Stimulated activated CD4-positive, alpha-beta T cell treated with anti-CD3 and anti-CD28 coated beads, Interleukin-15, amount 100 ng/mL, for 1 hour (primary cell): ENCODE results near the gene MRPL49.
"Not testable (repeated sequence)": the region's sequence is repeated elsewhere in the genome, so short reads cannot be mapped to it uniquely, and the experiment has no call there.

ENCODE experiments used
- DNase-seq, 2 donors: peaks; one replicate each; pipeline ENCODE4 v3.0.0-alpha.2; 2020; ENCODE audit warnings: low read depth in 1 of 2, low spot score in 1 of 2

The MRPL49 gene

DNA sequence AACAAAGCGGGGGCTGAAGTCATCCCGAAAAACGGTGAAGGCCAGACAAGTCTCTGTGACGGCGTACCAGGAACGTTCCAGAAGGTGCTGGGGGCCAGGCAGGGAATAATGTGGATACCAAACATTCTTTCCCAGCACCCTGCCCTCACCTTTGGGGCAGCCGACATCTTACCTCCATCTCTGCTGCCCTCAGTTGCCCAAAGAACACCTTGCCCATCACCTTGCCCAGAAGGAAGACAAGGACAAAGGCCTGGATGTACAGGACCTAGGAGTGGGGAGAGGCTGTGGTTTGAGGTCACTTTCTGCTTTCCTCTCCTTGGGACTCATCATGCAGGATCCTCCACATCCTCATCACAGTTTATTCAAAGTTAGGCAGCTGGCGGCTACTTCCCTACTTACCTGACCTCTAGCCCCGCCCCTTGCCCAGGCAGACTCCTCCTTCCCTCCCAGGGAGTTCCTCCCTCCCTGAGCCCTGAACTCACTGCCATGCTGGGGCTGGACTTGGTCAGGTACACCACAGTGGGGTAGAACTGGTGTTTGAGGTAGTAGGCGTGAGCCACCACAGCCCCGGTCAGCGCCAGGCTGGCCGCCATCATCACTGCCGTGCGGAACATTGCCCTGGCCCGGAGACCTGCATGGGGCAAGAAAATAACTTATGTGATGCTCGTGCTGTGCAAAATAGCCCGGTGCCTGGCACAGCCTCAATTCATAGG is 11.0 kb downstream of the MRPL49 start:
- DNase-seq, result no peak

DNA sequence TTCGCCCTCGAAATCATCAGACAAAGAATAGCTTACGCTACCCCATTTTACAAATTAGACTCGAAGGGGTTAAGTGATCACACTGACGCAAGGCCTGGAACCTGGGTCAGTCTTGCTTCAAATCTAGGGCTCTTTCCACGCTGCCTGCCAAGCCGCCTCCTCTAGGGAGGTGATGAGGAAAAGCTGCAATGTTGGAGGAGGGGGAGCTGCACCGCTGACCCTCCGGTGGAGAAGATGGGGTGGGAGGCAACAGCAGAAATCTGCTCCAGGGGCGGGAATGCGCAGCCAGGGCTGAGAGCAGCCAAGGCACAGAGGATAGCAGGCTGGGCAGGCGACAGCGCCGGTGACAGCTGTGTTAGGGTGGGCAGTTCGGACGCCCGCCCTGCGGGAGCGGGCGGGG is 11.6 kb downstream of the MRPL49 start:
- DNase-seq, result no peak

GRCh38 chr11:65134240-65134951 is 12.3 kb downstream of the MRPL49 start, which contains the start of gene SYVN1:
Gene SYVN1 (minus strand): TSS chr11:65134519. CDS start chr11:65133601, 918 bp downstream.
- DNase-seq, result peak; percentile 84 to 86

DNA sequence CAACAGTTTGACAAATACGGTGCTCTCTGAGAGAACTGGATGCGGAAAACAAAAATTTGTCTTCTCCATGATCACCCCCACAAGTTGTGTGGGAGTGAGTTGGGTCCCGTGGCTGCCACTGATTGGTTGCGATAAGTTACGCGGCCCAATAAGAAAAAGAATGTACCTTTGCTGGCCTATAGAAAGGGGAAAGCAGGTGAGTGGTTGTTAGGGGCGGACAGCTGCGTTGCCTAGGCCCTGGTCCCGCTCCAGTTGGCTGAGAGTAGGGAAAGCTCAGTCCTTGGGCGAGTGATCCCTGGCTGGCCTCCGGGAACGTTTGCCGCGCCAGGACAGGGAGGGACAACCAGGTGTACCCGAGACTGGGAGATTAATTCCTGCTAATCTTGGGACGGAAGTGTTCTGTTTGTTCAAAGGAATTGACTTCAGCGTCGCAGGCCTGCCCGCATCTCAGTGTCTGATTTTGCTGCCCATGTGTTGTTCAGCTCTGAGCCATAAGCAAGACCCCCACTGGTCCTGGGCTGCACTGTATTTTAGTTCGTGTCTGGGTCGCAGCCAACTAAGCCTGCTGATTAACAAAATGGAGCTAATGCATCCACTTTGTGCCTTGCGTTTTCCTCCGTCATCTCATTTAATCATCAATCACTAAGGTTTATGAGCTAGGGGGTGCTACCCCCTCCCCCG is 13.0 kb downstream of the MRPL49 start:
- DNase-seq, result peak; percentile 60 to 63

GRCh38 chr11:65135633-65136145 is 13.6 kb downstream of the MRPL49 start:
- no peak for DNase-seq

DNA sequence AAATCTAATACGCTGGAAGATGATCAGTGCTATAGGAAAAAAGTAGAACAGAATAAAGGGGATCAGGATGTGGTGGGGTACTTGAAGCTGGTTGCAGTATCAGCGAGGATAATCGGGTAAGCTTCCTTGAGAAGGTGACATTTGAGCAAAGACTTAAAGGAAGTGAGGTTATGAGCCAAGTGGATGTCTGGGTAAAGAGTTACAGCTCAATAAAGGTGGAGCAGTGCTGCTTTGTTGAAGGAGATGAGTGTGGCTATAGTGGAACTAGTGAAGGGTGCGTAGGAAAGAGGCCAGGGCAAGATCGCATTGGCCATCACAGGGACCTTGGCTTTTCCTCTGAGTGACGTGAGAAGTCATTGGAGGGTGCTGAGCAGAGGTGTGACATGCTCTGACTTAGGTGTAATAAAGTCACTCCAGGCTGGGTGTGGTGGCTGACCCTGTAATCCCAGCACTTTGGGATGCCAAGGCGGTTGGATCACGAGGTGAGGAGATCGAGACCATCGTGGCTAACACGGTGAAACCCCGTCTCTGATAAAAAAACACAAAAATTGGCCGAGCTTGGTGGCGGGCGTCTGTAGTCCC is 14.5 kb downstream of the MRPL49 start:
- DNase-seq, result no peak

DNA sequence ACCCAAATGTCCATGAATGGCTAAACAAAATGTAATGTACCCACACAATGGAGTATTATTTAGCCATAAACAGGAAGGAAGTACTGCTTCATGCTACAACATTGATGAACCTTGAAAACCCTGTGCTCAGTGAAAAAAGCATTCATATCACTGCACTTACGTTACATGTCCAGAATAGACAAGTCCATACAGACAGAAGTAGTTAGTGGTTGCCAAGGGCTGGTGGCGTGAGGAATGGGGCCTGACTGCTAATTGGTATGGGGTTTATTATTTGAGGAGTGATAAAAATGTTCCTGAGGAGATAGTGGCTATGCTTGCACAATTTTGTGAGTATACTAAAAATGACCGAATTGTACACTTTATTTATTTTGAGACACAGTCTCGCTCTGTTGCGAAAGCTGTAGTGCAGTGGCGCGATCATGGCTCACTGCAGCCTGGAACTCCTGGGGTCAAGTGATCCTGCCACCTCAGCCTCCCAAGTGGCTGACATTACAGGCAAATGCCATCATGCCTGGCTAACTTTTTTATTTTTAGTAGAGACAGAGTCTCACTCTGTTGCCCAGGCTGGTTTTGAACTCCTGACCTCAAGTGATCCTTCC is 19.9 kb downstream of the MRPL49 start:
- no peak for DNase-seq

GRCh38 chr11:65147352-65148075 is 25.4 kb downstream of the MRPL49 start:
- DNase-seq, result no peak

DNA sequence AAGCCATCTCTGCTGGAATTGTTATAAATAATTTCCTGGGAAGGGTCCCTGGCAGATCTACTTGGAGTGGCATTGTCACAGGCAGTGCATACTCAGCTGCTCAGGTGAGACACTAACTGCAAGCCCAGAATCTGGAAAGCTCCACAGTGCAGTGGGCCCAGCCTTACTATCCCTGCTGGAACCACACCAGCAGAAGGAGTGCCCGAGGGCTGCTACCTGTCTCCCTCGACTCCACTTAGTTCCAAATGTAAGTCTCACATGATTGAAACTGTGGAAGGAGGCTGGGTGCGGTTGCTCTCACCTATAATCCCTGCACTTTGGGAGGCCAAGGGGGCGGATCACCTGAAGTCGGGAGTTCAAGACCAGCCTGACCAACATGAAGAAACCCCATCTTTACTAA is 26.5 kb downstream of the MRPL49 start:
- no peak for DNase-seq

DNA sequence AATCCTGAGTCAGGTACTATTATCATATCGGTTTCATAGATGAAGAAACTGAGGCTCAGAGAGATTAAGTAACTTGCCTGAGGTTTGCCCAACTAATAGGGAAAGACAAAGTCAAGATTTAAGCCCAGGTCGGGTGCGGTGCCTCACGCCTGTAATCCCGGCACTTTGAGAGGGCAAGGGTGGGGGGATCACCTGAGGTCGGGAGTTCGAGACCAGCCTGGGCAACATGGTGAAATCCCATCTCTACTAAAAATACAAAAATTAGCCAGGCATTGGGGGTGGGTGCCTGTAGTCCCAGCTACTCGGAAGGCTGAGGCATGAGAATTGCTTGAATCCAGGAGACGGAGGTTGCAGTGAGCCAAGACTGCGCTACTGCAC is 28.0 kb downstream of the MRPL49 start:
- DNase-seq, result not testable (repeated sequence)

- no peak for DNase-seq
Observed at GRCh38 chr11:65150509-65151299, 28.6 kb downstream of the MRPL49 start.

- DNase-seq, result no peak
Observed at GRCh38 chr11:65151331-65151899, 29.3 kb downstream of the MRPL49 start.

GRCh38 chr11:65152122-65152521 is 30.0 kb downstream of the MRPL49 start:
- DNase-seq, result no peak

DNA sequence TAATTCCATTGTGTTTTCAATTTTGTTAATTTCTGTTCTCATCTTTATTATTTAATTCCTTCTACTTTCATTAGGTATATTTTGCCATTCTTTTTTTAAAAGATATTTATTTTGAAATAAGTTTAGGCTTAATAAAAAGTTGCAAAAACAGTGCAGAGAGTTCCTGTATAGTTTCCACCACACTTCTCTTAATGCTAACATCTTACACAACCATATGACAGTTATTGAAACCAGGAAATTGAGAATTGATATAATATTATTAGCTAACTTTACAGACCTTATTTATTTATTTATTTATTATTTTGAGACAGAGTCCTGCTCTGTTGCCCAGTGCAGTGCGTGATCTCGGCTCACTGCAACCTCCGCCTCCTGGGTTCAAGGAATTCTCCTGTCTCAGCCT is 34.1 kb downstream of the MRPL49 start:
- no peak for DNase-seq

GRCh38 chr11:65156926-65157325 is 34.8 kb downstream of the MRPL49 start:
- DNase-seq, result no peak

DNA sequence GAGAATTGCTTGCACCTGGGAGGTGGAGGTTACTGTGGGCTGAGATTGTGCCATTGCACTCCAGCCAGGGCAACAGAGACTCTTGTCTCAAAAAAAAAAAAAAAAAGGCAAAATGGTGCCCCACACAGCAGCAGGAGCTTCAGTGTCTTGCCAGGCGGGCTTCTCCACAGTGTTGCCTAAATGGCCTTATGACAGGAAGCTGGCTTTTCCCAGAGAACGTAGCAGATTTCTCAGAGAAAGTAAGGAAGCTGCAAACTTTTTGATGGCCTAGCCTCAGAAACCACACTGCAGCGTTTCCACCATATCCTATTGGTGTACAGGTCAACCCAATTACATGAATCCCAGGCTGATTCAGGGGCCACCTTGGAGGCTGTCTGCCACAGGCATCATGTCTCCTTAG is 35.2 kb downstream of the MRPL49 start:
- DNase-seq, result no peak

- no peak for DNase-seq
Observed at GRCh38 chr11:65159012-65159411, 36.9 kb downstream of the MRPL49 start.

DNA sequence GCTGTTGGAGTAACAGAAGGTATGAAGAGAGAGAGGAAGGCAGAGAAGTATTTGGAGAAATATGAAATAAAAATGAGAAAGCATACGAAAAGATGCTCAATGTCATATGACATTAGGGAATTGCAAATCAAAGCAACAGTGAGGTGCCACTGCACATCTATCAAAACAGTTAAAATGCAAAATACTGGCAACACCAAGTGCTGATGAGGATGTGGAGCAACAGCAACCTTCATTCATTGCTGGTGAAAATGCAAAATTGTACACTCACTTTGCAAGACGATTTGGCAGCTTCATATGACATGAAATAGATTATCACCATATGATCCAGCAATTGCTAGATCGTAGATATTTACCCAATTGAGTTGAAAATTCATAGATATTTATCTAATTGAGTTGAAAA is 38.5 kb downstream of the MRPL49 start:
- no peak for DNase-seq

DNA sequence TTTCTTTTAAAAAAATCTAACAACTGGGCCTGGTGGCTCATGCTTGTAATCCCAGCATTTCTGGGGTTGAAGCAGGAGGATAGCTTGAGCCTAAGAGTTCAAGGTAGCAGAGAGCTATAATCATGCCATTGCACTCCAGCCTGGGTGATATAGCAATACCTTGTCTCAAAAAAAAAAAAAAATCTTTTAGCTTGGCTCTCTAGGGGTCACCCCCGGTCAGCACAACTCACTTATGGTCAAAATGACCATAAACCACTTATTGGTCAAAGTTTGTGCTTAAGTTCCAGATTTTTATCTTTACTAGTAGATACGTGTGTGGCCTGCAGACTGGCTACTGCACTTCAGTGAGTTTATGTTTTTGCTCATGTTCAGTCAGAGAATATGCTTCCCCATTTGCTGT is 41.6 kb downstream of the MRPL49 start:
- no peak for DNase-seq
